ENCODE data around the gene SPRED2. TPM values are rescaled to one million over a fixed set of nuclear protein-coding genes. Genes with fewer than 3 reads are reported as not detected.

The SPRED2 gene
- polyA plus RNA-seq, 1 donor: 27.9 TPM

DNA sequence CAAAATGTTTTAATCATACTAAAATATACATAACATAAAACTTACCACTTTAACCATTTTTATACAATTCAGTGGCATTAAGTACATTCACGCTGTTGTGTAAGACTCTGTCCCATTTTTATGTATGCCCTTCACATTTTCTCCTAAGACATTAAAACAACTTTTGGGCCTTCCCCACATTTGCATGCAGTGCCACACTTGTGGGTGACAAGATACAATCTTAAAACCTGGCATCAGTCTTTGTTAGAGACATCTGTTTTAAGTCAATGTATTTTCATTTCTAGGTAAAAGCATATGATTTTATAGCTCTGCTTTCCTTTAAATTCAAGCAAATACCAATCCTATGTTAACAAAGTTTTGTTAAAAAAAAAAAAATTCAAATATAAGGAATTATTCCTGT, 17.3 kb downstream of the SPRED2 start:
- no peak for DNase-seq (ENCODE audit: low read depth)

DNA sequence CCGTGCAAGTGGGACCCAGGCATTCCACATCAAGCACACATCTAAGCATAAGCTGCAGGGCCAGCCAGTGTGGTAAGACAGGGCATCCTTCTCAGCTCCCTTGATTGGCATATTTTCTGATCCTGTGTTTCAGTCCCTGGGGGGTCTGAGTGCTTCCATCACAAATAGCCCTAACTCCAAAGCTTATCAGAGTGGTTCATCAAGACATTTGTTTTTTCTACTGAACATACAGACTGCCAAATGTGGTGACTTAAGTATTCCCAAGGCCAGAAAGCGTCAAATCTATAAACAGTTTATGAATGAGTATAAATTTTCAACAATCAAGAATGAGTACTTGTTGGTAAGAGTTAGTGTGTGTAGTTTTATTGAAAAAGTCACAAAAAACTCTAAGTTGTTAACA, 18.8 kb downstream of the SPRED2 start:
- DNase-seq (ENCODE audit: low read depth): no peak

DNA sequence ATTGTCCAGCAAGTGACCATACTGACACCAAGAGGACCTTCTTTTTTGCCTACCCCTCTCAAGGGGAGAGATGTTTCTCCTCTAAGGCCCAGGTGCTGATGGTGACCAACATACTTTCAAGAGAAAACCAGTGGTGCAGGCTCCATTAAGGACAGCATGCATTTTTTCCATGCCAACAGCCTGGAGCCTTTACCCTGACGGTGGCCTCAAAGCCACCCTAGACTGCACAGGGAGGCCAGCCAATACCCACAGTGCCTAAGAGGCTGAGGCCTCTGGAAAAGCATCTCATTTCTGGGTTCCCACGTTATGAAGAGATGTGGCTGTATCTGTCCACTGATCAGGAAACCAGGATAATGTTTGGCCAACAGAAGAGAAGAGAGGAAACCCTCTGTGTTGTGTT, 19.3 kb downstream of the SPRED2 start:
- no peak for DNase-seq (ENCODE audit: low read depth)

DNA sequence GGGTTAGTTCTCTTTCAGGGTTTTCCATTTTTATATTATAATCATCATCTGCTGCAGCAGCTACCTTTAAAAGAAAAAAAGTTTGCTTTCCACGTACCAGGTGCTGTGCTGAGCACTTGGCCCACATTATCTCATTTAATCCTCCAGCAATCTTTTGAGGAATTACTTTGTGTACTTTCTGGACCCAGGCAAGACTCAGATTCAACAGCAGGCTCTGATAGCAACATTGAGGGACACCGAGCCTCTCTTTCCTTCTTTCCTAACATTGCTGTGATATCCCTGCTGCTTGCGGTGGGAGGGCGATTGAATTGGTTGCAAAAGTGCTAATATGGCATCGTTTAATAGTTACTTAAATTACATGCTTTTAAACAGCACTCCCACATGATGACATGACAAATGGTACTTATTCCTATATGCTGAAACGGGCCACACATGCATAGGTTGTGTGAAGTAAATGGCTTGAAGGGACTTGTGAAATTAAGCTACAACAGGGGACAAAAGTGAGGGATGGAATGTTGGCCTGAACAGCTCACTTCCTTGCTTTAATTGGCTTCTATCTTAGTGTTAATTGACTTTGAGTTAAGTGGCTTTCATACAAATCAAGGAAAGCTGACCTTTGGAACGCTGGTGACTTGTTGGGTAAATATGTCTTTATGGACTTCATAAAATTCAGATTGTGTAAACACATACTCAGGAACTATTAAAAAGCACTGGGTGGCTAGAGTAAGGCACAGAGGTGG, 21.2 kb downstream of the SPRED2 start:
- no peak for DNase-seq (ENCODE audit: low read depth)

DNA sequence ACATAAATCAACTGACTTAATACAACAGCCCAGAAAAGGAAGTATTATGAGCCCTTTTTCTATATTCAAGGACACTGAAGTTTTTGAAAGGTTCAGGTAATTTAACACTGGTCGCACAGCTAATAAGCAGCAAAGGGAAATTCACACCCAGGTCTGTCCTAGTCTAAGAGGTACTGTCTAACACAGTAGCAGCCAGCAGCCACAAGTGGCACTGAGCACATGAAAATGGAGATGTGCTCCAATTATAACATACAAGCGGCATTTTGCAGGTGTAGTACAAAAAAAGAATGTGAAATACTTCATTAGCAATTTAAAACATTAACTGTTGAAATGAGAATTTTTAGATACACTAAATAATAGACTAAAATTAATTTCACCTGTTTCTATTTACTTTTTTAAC, 23.4 kb downstream of the SPRED2 start:
- no peak for DNase-seq (ENCODE audit: low read depth)

DNA sequence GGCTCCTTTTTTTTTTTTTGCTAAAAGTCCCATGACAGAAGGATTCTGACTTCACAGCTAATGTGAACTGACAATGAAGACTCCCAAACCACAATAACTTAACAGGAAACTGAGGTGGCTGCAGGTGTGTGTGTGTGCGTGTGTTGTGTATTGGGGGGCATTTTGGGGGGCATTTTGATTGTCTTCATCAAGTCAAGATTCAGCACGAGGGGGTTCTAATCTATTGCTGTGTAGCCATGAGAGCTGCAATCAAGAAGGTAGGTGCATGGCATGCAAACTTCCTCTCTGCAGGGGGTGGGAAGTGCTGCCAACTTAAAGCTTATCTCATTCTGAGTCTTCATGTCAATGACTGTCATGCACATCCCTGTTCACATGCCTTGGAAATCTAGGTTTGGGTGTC, 25.2 kb downstream of the SPRED2 start:
- DNase-seq (ENCODE audit: low read depth): no peak

DNA sequence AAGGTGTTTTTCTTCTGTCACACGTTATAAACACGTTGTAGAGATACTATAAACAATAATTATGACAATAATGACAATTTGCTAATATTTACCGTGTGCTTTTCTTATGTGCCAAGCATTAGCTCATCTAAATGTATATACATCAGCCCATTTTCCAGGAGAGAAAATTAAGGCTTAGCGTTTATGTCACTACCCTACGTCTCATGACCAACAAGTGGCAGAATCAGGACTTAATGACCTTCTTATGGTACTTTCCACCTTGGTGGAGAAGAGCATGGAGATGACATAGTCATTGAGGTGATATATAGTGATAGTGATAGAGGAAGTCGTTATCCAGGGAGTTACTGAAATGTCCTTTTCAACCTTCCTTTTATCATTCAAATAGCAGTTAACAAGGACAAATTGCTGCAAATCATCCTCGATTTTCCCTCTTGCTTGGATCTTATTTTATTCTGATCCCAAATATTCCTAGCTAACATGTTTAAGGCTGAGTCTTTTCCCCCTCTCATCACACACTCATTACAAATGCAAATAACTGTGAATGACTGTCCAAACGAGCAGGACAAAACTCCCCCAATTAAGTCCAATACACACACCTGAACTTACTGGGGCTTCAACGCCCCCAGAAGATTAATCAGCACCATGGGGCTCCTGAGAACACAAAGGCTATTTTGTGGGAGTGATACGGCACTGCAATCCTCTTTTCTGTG, 27.3 kb downstream of the SPRED2 start:
- DNase-seq (ENCODE audit: low read depth): no peak

DNA sequence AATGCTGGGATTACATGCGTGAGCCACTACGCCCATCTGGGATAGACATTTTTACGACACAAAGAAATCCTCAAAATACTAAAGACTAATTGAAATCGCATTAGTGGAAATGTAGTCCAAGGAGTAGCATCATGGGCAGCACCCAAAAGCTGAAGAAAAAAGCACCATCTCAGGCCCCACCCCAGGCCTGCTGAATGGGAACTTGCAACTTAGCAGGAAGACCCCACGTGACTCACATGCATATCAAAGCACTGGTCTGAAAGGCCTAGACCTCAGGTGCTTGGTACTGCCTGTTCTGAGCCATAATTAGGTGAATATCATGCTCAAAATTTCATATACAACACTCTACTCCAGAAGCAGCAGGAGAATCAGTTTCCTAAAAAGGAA, 28.9 kb downstream of the SPRED2 start:
- no peak for DNase-seq (ENCODE audit: low read depth)

DNA sequence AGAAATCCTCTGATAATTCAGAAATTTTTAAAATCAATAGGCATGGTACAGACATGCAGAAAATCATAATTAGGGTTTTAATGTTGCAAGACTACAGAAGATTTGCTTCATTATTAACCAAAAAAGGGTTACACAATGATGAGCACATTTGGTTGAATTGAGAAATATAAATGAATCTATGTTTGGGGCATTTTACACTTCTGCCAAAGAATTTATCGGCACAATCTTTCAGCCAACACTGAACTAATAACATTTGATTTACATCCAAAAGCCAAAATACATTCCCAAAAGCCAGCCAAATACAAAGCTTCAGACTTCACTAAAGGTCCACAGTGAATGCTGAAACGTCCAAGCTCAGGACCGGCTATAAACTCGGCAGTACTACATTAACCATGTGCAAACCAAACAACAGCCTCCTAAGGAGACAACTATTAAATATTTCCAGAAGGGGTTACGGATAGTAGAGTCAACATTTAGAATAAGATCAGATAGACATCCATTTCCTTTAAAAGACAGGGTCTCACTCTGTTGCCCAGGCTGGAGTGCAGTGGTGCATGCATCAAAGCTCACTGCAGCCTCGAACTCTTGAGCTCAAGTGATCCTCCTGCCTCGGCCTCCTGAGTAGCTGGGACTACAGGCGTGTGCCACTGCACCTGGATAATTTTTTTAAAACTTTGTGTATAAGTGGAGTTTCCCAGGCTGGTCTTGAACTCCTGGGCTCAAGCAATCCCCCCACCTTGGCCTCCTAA, 29.4 kb downstream of the SPRED2 start:
- no peak for DNase-seq (ENCODE audit: low read depth)

DNA sequence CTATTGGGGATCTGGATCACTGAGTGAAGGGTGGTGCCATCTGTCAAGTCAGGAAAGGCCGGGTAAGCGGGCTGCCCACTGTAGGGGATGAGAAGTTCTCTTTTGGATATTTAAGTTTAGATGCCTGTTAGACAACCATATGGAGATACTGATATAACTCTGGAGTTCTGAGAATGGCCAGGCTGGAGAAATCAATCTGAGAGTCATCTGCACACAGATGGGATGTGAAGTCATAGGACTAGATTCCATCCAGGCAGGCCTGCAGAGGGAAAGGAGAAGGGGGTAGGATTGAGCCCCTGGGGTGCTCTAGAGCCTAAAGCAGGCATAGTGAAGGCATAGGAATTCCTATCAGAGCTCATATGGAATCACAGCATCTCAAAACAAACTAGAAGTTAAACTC, 30.1 kb downstream of the SPRED2 start:
- DNase-seq (ENCODE audit: low read depth): no peak

DNA sequence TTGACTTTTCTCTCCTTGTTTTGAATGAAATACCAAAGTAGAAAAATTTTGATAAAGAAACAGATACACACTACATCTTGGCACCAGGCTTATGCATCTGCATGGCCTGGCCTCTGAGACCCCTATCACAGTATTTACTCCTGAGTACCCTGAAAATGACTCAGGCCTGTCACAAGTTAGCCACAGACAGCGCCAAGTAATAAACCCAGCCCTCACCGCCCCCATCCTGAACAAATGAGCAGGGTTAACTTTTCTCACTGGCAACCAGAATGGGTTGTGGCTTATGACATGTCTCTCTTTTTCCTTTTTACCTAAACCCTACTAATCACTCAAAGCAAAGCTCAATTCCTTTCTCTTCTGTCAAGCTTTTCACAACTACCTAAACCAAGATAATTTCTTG, 35.3 kb downstream of the SPRED2 start:
- DNase-seq (ENCODE audit: low read depth): no peak

DNA sequence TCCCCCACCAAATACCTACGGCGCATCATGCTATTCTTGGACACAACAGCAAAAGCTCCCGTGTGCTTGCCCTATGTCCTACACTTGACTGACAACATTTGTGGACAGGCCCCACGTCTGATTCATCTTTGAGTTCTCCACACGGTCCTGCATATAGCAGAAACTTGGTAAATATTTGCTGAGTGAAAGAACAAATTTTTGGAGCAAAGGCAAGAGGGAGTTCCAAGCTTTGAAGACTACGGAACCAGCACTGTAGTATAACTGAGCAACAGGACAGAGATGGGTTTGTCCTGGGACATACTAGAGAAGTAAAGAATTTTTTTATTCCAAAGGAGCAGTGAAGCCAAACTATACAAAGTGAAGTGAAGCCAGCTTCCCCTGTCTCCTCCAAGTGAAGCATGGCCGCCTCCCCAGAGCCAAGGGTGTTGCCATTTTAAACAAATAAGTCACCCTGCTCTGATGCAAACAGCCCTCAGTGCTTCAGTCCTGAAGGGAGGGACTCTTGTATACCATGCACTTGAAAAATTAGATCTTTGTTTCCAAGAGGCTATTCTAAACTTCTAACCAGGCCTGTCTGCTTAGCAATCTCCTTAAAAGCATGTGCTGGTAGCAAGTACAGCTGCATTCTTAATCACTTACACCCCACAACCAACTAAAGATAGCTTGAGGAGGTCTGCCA, 35.9 kb downstream of the SPRED2 start:
- no peak for DNase-seq (ENCODE audit: low read depth)

DNA sequence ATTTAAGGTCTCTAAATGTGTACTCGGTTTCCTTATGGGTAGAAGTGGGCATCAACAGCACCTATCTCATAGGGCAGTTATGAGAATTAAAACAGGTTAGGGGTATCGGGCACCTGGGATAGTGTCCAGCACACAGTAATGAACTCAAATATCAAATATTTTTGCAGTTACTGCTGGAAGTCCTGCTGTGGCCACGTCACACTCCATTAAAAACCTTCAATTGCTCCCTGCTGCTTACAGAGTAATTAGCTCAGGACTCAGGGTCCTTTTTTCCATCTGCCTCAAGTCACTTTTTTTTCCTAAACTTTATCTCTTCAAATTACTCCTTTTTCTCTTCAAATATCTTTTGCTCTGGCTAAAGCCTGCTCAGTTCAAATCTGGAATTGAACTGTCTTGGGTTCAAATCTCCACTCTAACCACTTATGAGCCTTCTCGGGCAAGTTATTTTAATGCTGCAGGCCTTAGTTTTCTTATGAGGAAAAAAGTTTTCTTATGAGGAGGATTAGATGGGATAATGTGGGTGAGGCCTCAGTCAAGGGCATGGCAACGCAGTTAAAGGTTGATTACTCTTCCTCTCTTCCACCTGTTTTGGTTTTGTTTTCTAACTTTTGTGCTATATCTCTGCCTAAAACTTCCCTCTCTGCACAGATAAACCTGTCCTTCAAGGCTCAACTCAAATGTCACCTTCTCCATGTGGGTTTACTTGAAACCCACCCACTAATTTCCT, 36.6 kb downstream of the SPRED2 start:
- no peak for DNase-seq (ENCODE audit: low read depth)

DNA sequence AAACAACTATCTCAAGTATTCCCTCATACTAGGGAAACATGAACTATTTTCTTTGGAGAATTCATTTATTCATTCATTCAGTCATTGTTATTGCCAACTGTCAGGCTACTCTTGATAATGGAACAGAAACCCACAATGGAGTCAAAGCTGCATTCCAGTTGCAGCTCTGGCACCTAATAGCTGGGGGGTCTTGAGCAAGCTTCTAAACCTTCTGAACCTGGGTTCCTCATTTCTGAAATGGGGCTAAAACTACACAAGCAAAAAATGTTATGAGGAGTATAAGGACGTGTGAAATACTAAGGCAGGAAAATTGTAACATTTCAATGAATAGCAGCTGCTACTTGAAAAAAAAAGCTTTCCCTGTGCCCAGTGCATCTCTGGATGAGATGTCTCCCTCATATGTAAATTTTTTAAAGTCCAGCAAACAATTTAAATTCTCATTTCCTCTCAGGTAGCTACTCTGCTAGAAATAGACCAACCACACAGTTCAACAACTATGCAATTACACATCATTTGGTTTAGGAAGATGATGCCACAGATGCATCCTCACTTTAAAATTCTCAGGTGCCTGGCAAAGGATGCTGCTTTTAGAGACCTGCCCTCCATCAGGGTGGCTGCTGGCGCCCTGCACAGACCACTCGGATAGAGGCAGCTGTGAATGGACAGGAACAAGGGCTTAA, 38.5 kb downstream of the SPRED2 start:
- no peak for DNase-seq (ENCODE audit: low read depth)

DNA sequence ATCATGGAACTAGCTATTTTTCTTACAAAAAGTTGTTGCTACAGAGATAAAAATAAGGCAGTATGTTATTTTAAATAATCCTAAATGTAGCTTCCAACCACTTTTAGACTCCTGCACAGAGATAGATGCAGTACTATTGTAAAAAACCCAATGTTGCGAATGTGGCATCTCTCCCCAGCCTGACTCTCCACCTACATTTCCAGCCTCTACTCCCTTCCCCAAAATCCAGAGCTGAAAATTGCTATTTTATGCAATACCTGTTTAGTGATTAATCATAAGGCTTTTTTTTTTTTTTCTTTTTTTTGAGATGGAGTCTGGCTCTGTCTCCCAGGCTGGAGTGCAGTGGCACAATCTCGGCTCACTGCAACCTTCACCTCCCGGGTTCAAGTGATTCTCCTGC, 39.4 kb downstream of the SPRED2 start:
- DNase-seq (ENCODE audit: low read depth): no peak

DNA sequence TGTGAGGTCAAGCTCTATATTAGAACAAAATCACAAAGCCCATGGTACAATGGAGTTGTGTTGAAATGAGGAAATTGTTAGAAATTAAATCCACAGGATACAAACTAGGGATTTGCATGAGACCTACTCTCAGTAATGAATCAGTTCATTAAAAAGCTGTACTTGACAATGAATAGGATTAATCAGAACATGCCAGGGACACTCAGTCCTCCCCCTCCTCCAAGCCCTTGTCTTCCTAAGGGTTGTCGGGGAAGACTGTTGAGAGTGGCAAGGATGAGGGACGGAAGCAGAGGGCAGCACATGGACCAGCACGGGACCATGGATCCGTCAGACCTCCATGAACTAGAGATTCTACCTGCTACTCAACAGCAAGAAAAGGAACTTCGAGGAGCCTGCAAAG, 39.8 kb downstream of the SPRED2 start:
- DNase-seq (ENCODE audit: low read depth): no peak

DNA sequence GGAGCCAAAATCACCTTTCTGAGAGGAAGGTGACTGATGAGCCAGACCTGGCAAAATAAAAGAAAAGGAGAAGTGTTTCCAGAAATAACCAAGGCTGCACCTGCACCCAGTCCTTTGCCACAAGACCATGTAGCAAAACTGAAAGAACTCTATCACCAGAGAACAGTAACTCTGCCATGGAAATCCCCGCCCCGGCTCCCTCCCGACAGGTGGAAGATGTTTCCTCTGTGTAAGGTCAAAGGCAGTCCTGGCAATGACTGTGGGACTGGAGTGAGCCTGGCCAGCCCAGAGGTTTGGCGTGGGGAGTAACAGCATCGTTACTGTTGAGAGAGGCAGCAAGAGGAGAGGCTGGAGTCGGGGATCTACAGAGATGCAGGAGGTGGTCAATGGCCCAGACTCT, 42.3 kb downstream of the SPRED2 start:
- DNase-seq (ENCODE audit: low read depth): no peak

DNA sequence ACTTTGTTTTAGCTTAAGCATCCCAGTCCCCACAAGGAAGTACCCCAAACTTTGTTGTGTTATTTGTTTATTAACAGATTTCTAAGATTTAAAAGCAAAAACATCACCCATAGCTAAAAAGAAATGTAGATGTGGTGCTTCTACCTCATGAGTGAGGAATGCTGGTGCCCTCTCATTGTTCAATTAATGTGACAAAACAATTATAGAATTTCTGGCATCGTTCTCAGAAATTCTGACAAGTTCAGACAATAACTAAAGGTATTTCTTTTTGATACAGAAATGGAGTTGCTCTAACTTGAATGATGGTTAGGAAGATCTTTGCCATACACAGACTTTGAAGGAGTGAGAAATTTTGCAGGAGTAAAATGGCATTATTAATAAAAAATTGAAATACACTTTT, 42.9 kb downstream of the SPRED2 start:
- DNase-seq (ENCODE audit: low read depth): no peak

DNA sequence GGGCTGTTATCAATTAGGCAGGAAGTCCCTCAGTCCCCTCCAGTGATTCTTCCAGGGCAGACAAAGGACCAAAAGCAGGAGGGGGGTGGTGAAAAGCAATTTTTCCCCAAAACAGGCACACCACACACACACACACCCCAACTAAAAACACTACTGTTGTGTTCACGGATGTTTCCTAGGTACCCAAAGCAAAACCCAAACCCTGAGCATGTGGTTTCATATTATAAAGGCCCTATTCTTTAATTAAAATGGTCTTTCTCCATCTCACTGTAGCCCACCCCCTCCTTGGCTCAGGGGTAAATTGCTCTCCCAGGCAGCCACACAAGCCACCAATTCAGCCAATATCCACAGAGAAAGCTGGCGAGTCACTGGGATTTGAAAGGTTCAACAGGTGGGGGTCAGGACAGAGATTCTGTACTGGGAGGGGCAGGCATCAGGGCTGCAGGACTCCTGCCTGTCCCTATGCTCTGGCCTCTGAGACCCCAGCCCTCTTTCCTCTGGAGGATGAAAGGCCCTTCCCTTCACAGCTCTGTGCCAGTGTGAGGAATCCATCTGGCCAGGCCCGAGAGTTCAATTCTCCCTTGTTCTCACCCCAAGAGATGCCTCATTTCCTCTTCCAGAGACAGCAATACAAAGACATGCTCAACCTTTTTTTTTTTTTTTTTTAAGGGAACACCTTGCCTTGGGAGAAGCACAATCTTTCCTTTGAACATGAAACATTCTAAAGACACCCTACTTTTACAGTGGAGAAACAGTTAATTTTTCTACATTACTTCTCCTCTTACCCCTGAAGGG, 43.6 kb downstream of the SPRED2 start:
- DNase-seq (ENCODE audit: low read depth): no peak

DNA sequence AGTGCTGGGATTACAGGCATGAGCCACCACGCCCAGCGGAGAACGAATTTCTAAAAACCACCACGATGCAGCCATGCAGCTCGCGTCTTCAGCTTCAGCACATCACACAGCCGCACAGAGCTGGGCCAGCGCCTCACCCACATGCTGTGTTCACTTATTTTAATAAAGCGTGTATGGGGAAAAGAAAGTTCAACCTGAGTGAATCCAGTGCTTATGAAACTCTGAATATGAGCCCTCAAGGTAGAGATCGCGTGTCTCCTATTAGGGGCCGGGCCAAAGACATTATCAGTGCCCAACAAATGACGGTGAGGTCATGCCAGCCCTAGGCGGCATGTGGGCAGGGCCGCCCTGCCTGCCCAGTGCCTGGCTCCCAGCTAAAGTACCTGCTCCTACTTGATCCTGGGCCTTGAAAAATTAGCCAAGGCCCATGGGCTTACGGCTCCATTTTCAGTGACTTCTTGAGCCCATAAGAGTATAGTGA, 44.3 kb downstream of the SPRED2 start:
- DNase-seq (ENCODE audit: low read depth): no peak

All from forelimb muscle (tissue), 1 donor.